ENCODE measurements around the gene RAPGEF2. TPM values are rescaled to one million over a fixed set of nuclear protein-coding genes. Genes with fewer than 3 reads are reported as not detected.
A peak's percentile ranks its signal among the peaks of the same experiment; 100 is the strongest.

RAPGEF2 gene
- total and polyA plus RNA-seq, 2 experiments from 2014 or later, result 10.2 to 63.1 TPM

DNA sequence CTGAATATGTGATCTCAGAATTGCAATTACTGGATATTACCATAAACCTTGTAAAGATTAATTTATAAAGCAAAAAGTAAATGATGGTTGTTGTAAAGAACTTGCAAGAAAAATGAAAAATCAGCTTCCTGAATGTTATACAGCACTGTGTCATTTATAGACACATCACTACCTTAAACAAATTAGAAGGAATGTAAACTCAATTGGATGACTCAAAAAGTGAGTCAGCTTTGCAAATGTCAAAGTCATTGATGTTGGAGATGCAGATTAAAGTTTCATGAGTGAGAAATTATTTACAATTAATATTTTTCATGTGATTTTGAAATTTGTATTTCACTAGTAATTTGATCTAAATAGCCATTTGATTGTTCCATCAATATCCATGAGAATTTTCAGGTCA lies 193.2 kb downstream of the RAPGEF2 start:
- Histone ChIP-seq H3K36me3 (ENCODE audit: insufficient read depth) (no peaks in the 10 kb centered on the region), H4K20me1 (replicated peaks; ENCODE audit: insufficient read depth) (no peaks in the 10 kb centered on the region), H3K27me3 (ENCODE audit: insufficient read depth) (no peaks in the 10 kb centered on the region), H3K79me2 (replicated peaks; ENCODE audit: insufficient read depth) (no peaks in the 10 kb centered on the region), H2AFZ (no peak overlapping the region), H3F3A (replicated peaks; ENCODE audit: low read depth) (no peaks in the 10 kb centered on the region), H3K27ac (ENCODE audit: low read depth) (no peak overlapping the region), H3K4me2 (no peak overlapping the region), H3K9me2 (ENCODE audit: insufficient read depth) (no peaks in the 10 kb centered on the region), H3K4me1 (ENCODE audit: insufficient read depth) (no peaks in the 10 kb centered on the region), H3K4me3 (no peak overlapping the region)
- Mint-ChIP-seq H3K4me3 (no peak overlapping the region), H3K4me1 (peaks cover 12% of the 10 kb centered on the region; the same call in 2 of the 3 replicates), H3K27me3 (ENCODE audit: insufficient read depth, low read depth, poor library complexity) (no peaks in the 10 kb centered on the region), H3K36me3 (ENCODE audit: low read depth) (peaks cover 2% of the 10 kb centered on the region; the same call in 1 of the 3 replicates), H3K9me3 (no peaks in the 10 kb centered on the region), H3K27ac (no peak overlapping the region)
- DNase-seq (ENCODE audit: low spot score) (no peak), ATAC-seq (no peak)
- no peak for TF ChIP-seq ETS1 (IDR thresholded peaks at IDR 0.05)

GRCh38 chr4:159297091-159297490 lies 194.2 kb downstream of the RAPGEF2 start:
- Mint-ChIP-seq H3K27ac (no peak overlapping the region), H3K4me1 (peaks cover 9% of the 10 kb centered on the region; the same call in 2 of the 3 replicates), H3K36me3 (ENCODE audit: low read depth) (peaks cover 2% of the 10 kb centered on the region; the same call in 1 of the 3 replicates), H3K9me3 (no peaks in the 10 kb centered on the region), H3K4me3 (no peak overlapping the region), H3K27me3 (ENCODE audit: insufficient read depth, low read depth, poor library complexity) (no peaks in the 10 kb centered on the region)
- Histone ChIP-seq H4K20me1 (replicated peaks; ENCODE audit: insufficient read depth) (no peaks in the 10 kb centered on the region), H3K4me1 (ENCODE audit: insufficient read depth) (no peaks in the 10 kb centered on the region), H2AFZ (no peak overlapping the region), H3K36me3 (ENCODE audit: insufficient read depth) (no peaks in the 10 kb centered on the region), H3F3A (replicated peaks; ENCODE audit: low read depth) (no peaks in the 10 kb centered on the region), H3K4me2 (no peak overlapping the region), H3K9me2 (ENCODE audit: insufficient read depth) (no peaks in the 10 kb centered on the region), H3K4me3 (no peak overlapping the region), H3K27ac (ENCODE audit: low read depth) (no peak overlapping the region), H3K27me3 (ENCODE audit: insufficient read depth) (no peaks in the 10 kb centered on the region), H3K79me2 (replicated peaks; ENCODE audit: insufficient read depth) (no peaks in the 10 kb centered on the region)
- peak; percentile 14 to 32; a peak in 3 of 4 replicates for TF ChIP-seq CTCF (conservative IDR thresholded peaks at IDR 0.05; ENCODE audit: low read depth in 2 of 2)
- TF ChIP-seq REST (IDR thresholded peaks at IDR 0.05; ENCODE audit: unreplicated experiment), result no peak
- ATAC-seq (peak; percentile 36; the same call in 2 of the 3 replicates), DNase-seq (ENCODE audit: low spot score) (no peak)
